HT-29 (cell line): Measurements from ENCODE around the gene ARHGAP30. TPM values are rescaled to one million over a fixed set of nuclear protein-coding genes. Genes with fewer than 3 reads are reported as not detected.
"Not testable (repeated sequence)": the region's sequence is repeated elsewhere in the genome, so short reads cannot be mapped to it uniquely, and the experiment has no call there.

Experiments used
- DNase-seq: peaks from one replicate; pipeline ENCODE4 v3.0.0-alpha.2; 2015; ENCODE audit warnings: low spot score
- total RNA-seq: library from RNA; depleted of rRNA; stranded (reverse); fragments of >200 nt; shearing (Covaris generic); gene quantifications from 2 replicates; pipeline ENCODE4 v1.2.3, GENCODE V29; 2014

The ARHGAP30 gene
- total RNA-seq, 1 experiment from 2014 or later, result 0.58 TPM

DNA sequence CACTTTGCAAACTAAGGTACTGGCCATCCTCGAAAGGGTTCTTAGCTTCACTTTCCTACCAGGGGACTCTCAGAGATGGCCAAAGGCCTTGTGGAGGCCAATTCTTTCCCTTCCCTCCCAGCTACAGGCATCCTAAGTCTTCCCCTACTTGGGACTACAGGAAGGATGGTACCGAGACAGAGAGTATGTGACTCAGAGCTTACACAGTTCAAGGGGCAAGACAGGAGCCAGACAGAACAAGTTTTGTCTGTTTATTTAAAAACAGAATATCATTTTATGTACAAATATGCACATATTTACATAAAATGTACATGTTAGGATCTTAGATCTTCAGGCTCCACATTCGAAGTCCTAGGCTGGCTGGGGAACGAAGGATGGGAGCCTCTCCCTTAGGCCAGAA, 1.1 kb upstream of the ARHGAP30 start:
- no peak for DNase-seq

DNA sequence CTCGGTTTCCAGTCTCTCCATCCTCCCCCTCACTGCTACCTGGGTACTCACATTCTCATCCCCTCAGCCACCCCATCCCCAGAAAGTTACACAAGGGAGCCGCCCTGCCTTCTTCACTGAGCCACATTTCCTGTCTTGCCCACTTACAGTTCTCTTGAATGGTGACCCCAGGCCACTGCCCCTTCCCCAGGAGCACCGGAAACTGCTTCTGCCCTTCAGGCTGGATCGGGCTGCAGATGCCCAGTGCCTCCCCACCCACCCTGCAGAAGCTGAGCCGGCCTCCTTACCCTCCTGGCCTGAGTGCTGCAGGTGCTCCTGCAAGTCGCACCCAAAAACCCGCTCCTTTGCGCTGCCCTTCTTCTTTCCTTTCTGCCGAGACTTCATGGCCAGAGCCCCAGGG, 450 bp downstream of the ARHGAP30 start:
- DNase-seq, result no peak

DNA sequence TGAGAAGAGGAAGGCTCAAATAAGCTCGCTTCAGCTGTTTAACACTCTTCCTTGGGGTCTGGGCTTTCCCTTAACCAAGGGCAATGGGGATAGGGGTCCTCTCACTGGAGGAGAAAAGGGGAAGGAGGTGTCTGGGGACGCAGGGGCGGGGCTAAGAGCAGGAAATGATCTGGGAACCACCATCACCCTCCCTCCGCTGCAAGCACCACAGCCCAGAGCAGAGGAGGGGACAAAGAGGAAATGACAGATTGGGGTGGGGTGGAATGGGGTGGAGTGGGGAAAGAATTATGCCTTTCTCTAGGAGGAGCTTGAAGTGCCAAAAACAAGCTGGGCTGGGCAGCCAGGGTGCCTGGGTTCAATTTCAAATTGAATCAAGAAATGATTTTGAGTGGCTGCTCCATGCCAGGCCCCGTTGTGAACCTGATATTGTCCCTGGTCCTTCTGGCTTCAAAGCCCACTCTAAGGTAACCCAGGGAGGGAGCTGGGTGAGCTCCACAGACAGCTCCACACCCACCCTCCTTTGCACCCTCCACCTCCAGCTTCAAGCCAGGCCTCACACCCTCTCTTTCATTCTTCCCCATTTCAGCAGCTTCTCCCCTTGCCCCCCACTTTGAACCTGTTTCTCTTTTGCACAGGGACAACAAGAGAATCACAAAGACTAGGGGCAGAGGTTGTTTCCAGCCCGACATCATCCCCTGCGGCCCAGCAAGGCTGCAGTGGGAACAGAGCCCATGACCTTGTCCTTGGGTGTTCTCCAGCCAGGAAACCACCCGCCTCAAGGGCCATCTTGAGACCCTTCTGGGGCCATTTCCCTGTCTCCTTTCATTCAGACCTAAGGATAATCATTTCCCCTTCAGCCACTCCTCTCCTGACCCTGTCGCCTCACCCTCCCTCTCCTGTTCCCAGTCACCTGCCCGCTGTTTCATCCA, 1.1 kb downstream of the ARHGAP30 start:
- DNase-seq, result peak; percentile 73

DNA sequence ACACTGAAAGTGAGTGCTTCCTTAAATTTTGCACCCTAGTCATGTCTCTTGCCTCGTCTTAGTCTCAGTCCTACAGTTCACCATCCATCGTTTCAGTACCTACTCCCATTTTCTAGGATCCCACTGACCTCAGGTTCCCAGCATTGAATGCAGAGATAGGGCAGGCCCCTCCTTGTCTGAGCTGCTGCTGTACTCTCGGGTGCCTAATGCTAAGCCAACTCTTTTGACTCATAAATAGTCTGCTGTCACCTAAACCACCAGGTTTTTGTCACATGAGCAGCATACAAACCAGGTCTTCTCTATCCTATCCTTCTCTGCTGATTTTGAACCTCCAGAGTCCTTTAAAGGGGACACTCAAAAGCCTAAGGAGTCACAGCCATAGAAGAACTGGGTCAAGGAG, 3.0 kb downstream of the ARHGAP30 start:
- DNase-seq, result no peak

DNA sequence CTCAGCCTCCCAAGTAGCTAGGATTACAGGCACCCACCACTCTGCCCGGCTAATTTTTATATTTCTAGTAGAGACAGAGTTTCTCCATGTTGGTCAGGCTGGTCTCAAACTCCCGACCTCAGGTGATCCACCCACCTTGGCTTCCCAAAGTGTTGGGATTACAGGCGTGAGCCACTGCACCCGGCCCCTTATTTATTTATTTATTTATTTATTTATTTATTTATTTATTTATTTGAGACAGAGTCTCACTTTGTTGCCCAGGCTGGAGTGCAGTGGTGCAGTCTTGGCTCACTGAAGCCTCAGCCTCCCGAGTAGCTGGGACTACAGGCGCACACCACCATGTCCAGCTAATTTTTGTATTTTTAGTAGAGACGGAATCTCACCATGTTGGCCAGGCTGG, 4.0 kb downstream of the ARHGAP30 start:
- DNase-seq, result not testable (repeated sequence)

DNA sequence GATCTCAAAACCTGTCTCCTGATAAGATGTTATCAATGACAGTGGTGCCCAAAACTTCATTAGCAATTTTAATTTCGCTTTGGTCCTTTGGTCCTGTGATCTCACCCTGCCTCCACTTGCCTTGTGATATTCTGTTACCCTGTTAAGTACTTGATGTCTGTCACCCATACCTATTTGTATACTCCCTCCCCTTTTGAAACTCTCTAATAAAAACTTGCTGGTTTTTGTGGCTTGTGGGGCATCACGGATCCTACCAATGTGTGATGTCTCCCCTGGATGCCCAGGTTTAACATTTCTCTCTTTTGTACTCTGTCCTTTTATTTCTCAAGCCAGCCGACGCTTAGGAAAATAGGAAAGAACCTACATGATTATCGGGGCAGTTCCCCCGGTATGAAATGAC, 5.8 kb downstream of the ARHGAP30 start:
- not testable (repeated sequence) for DNase-seq

DNA sequence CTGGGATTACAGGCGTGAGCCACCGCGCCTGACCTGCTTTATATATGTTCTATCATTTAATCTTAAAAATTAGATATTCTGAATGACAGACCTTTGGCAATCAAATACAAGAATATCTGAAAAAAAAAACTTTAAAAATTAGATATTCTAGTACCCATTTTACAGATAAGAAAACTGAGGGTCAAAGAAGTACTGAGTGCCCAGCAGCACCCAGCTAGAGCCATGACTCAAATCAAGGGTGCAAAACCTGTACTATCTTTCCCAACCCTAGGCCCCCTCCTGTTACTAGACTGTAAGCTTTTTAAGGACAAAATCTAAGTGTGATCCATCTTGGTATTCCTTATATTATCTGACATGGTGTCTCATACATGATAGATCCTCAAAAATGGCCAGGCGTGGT, 8.3 kb downstream of the ARHGAP30 start:
- DNase-seq, result no peak

DNA sequence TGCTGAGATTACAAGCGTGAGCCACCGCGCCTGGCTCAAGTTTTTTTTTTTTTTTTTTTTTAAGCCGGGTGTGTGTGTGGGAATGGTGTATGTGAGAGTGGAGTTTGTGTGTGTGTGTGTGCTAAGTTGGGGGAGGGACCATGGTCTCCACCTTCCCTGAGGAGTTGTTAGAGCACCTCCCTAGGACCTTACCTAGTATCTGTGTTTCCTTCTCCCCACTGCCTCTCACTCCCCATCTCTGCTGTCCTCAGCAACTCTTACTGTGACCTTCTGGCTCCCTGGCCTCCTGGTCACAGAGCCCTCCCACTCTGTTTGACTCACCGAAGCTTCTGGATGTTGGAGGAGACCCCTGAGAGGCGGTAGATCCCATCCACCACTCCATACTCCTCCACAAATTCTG, 10.4 kb downstream of the ARHGAP30 start:
- no peak for DNase-seq

DNA sequence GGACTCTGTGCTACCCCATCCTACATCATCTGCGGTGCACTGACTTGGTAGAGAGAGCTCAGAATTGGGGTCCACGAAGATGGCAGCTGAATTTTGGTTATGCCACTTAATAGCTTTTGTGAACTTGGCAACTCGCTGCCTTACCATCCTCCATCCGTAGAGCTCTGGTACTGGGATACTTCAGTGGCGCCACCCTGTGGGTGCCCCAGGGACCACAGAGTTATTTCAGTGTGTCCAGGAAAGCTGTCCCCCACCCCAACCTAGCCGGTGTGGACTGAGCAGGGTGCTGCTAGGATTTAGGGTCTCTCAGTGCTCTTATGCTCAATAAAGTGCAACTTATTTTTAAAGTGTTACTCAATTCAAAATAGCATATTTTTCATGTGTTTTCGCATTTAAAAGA, 14.9 kb downstream of the ARHGAP30 start:
- DNase-seq, result no peak

DNA sequence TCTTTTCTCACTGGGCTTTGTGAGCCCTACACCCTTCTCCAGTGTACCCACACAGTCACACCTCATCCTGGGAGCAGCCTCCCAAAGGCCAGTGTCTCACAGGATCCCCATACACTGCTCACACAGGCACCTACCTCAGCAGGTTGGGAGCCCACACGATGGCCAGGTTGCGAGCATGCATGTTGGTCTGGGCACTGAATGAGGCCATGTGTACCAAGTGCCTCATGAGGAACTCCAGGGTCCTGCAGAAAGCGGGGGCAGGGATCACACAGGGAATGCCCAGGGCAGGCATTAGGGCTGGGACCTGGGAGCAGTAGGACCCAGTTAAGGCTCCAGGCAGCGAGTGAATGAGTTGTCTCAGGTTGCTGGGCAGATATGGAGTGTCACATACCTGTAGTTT, 15.5 kb downstream of the ARHGAP30 start:
- DNase-seq, result no peak

DNA sequence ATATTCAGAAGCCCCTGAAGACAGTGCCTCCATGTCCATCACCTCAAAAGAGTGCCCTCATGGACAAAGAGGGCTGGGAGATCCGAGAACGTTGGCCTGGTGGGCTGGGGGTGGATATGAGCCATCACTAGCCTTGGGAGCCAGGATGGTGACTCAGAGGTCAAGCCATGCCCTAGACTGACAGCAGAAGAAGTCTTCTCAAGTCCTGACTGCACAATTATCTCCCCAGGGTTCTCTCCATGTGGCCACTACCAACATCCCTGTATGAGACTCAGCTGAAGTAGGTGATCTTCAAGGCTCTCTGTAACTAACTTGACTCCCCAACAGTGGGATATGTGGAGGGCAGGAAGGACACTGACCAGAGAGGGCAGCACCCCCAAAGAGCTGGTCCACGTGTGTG, 16.8 kb downstream of the ARHGAP30 start:
- DNase-seq, result no peak

DNA sequence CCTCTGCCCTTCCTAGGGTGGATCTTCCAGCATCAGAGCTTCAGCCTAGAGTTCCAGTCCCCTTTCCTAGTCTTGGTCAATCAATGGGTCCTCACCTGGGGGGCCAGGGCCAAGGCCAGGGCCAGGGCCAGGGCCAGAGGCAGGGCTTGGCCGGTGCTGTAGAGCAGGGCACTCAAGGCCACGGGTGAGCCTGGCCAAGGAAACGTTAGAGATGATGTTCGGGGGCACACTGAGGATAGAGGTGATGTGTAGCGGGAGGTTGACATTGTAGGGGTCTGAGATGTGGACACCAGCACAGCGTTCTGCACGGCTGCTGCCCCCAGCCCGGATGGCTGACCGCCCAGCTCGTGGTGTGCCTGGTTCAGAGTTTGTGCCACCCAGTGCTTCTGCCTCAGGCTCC, 18.5 kb downstream of the ARHGAP30 start:
- DNase-seq, result no peak

DNA sequence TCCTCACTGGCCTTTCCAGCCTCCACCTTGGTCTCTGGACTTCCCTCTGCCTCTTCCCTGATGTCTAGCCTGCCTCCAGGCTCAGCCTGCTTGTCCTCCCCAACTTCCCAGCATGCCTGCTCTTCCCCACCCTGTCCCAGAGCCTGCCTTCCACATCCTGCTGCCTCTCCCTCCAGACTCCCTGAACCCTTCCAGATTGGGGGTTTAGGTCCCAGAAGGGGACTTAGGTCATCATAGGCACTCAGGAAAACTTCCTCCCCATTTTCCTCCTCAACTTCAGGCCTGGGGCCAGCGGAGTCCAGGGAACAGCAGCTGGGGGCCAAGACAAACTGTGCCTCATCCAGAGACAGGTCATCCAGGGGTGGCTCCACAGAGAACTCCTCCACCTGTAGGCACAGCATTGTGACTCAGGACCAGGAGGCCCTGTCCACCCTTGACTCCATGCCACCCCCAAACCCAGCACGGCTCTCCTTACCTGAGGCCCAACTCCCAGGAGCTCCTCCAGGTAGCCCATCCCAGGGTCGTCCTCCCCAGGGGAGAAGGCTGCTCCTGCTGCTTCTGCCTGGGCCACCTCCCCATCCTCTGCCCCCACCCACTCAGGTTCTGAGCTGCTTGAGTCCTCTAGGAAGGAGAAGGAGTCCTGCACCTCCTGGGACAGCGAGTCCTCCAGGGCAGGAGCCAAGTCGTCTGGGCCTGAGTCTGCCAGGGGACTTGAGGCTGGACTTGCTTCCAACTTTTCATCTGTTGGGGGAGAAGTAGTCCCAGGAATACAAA, 20.6 kb downstream of the ARHGAP30 start:
- DNase-seq, result no peak

DNA sequence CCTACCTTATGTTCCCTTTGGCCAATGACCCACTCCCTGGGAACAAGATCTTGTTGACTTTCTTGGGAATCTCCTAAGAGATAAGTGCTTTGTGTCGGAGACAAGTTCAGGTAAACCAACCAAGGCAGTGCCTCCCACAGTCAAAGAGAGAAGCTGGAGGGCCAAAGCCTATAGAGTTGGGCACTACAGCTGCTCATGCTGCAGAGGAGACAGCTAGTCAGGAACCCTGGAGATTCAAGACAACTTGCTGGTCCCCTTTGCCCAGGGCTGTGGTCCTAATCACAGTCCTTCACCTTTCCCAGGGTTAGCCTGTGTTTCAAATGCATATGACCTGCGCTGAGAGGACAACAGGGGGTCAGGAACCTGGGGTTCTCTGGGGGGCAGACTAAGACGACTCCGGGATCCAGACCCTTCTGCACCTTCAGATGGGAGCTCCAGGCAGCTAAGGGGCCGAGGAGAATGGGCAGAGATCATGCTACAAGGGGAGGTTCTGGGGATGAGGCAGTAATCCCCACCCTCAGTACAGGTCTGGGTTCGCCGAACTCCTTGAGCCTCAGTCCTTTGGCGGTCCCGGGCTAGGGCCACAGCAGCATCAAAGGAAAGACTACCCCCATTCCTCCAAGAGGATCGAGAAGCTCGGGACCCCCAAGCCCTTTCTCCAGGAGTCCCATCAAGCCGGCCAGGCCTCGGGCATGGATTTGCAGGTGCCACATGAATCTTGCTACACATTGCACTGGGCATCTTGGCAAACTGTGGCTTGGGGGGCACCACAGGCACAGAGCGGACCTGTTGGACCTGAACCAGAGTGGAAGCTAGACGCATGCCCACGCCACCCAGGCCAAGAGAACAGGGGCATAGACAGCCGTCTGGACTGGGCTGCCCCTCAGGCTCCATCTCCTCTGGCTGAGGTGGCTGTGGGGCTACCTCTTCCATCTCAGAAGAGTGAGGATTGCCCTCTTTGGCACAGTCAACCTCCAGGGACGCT, 22.0 kb downstream of the ARHGAP30 start:
- no peak for DNase-seq

DNA sequence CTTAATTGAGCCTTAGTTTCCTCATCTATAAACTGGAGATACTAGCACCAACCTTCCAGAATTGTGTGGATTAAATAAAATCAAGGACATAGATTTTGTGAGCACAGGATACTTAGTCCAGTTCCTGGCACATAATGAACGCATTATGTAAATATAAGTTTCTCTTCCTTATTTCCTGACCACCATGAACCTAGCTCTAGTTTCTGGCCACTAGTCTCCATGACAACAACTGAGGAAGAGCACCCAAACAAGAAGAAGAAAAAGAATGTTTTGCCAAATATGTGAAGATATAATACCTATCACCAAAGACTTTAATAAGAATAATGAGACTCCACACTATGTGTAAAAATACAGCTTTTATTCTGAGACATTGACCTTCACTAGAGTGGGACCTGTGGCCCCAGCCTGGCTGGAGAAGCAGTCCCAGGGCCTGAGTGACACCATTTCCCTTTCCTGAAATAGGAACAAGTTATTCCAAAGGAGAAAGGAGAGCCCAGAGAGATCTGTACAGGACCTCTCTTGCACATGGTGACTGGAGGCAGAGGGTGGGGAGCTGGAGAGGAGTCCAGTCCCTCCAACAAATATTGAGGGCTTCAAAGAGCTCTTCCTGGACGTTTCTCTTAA, 23.0 kb downstream of the ARHGAP30 start:
- DNase-seq, result peak; percentile 37

DNA sequence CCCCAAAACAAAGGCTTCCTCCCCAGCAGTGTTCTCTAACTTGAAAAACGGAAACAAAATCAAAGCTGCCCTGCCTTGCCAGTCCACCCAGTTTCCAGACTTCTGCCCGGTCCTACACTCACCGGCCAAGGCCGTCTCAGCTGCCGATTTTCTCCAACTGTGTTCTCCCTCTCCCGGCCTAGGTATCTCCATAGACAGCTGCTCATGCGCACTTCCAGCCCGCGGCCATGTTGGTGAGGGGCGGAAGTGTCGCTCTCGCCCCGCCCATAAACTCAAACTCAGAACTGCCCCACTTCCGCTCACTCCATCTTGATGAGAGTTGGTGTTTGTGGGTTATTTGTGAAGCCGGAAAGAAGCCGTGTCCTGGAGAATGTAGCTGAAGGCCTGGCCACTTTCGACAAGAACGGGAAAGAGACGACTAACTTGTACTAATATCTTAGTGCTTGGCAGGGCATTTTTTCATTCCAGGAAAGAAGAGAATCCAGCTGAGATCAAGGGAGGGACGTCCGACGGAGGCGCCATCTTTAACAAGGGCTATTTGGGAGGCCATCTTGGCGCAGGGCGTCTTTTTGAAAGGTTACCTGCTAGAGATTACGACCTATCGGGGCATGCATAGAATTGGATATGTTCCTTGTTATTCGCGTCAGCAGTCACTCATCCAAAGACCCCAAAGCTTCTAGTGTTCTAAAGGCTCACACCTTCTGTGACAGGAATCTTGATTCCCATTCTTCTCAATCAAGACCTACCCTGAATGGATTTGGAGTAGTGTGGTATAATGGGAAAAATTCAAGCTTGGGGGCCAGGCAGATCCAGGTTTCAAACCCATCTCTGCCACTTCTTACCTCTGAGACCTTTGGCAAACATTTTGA, 23.7 kb downstream of the ARHGAP30 start, which contains the start of gene USF1:
Gene USF1, minus strand, starts transcription at position 242 of the 869 bp plus-strand sequence. CDS start 2,702 bp downstream, outside the sequence.
- DNase-seq, result peak; percentile 98

DNA sequence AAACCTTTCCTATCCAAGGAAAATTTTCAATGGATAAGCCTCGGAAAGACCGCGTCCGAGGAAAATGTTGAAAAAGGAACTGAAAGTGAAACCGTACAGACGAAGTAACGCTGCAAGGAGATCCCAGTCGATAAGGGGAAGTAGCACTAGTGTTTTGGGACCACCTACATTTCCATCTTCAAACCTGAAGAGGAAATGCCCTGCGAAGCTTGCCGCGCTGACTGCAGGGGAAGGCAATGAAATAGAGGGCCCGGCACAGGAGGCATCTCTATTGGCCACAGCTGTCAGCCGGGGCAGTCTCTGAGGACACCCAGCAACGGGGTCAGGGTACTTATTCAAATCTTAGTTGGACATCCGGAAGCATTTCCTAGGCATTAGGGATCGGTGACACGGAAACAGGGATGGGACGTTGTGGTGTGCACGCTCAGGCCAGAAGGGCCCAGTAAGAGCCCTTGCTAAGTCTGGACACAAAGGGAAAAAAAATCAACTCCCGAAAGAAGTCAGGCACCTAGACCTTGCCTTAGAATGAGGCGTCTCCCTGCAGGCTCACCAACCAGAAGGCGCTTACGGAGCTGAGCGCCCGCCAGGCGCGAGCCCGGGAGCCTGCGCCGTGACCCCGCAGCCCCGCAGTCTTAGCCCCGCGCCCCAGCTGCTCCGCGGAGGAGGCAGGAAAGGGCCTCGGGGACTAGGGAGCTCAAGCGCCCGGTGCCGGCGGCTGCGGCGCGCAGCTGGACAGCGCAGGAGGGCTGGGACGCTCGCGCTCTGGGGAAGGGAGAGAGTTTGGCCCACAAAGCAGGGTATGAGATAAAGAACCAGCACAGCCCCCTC, 24.6 kb downstream of the ARHGAP30 start:
- DNase-seq, result peak; percentile 76

DNA sequence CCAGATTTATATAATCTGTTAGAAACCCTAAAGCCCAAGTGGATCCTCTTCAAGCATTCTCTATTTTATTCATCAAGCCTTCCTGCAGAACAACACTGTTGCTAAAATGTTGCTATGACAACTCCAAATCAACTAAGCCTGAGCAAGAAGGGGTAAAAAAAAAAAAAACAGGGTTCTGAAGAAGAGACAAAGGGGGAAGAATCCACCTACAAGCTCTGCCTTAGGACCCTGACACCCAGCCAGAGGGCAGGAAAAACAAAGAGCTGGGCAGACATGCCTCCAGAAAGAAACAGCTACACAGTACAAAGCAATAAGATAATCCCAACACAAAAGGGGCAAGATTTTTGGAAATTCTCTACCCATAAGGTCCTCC, 25.2 kb downstream of the ARHGAP30 start:
- no peak for DNase-seq

DNA sequence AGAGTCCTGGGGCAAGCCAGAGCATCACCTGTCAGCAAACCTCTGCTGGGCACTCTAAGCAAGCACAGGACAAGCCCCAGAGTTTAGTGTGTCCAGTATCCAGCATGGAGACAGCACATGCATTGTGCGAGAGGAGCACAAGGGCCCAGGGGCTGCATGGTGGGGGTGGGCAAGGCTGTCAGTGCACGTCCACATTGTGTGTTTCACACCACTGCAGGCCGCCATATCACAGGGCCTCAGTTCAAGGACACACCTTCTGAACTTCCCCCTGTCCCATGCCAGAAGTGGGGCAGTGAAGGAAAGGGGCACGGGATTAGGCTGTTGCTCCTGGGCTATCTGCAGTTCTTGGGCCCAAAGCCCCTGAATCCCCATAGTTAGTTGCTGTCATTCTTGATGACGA, 30.1 kb downstream of the ARHGAP30 start:
- DNase-seq, result no peak
